Testis (tissue), 2 donors: Measurements from ENCODE around the gene FUT1.

Experiments
- POLR2A ChIP-seq: fragments of 450-650 bp; IDR thresholded peaks from one replicate; pipeline ENCODE4 v1.6.1; 2017; ENCODE audit warnings: antibody characterized with exemption, mild to moderate bottlenecking, moderate library complexity
- TF ChIP-seq, protein P1 (sequence below), 3 experiments: fragments of 450-650 bp in 2 of 3; fragments of 200-600 bp in 1 of 3; sonication (generic) in 1 of 3; IDR thresholded peaks; one replicate each; pipeline ENCODE4 v1.5.1; 2016 to 2019; ENCODE audit warnings: antibody characterized with exemption in 3 of 3, mild to moderate bottlenecking in 2 of 3, moderate library complexity in 1 of 3

DNA sequence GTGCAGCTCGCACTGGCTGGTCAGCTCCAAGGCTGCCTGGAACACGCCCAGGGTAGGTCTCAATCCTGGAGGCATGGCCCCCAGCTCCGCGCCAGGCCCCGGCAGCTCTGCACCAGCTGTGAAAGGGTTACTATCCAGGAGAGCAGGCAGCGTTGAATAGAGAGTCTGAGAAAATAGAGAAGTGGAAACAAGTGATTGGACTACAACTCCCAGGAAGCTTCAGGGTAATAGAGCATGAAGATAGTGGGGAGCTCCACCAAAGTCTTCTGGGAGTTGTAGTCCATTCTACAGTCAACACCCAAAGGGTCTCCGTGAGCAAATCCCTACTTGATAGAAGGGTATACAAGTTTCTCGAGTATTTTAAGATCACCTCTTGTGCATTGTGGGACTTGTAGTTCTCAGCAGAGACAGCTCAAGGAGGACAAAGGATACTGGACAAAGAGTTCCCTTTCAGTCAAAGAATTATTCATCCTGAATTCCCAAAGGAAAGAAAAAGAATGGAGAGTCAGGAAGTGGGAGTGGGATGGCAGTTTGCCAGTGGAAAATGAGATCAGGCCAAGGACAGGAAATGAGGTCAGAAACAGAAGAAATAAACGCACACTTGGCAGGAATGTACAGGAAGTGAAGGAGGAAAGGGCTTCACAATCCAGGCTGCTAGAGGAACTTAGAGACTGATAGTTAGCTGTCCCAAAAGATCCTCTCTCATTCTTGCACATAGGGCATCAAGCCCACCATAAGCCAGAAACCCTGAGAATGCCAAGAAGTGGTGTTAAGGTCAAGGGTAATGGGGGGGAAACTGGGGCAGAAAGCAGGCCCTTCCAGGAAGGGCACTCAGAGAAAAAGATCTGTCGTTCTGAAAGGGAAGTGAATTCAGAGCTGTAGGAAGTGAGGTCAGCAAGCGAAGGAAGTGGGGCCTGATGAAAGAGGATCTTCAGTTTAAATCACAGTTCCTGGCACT lies 27.4 kb downstream of the FUT1 start:
- TF ChIP-seq, protein P1, sequence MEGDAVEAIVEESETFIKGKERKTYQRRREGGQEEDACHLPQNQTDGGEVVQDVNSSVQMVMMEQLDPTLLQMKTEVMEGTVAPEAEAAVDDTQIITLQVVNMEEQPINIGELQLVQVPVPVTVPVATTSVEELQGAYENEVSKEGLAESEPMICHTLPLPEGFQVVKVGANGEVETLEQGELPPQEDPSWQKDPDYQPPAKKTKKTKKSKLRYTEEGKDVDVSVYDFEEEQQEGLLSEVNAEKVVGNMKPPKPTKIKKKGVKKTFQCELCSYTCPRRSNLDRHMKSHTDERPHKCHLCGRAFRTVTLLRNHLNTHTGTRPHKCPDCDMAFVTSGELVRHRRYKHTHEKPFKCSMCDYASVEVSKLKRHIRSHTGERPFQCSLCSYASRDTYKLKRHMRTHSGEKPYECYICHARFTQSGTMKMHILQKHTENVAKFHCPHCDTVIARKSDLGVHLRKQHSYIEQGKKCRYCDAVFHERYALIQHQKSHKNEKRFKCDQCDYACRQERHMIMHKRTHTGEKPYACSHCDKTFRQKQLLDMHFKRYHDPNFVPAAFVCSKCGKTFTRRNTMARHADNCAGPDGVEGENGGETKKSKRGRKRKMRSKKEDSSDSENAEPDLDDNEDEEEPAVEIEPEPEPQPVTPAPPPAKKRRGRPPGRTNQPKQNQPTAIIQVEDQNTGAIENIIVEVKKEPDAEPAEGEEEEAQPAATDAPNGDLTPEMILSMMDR (IDR thresholded peaks at IDR 0.05), result no peak
- no peak for TF ChIP-seq POLR2A
